K562 (cell line): ENCODE results near the gene TPCN1. TPM values are rescaled to one million over a fixed set of nuclear protein-coding genes. Genes with fewer than 3 reads are reported as not detected.

Experiments used
- ASH1L ChIP-seq: fragments of 450-650 bp; IDR thresholded peaks from 2 replicates; pipeline ENCODE4 v1.6.1; 2018; ENCODE audit warnings: borderline replicate concordance, mild to moderate bottlenecking, low read depth; ENCODE audit not compliant: partially characterized antibody
- CBFA2T2 ChIP-seq: fragments of 450-650 bp; conservative IDR thresholded peaks from 2 replicates; pipeline ENCODE4 v1.6.1; 2017; ENCODE audit warnings: mild to moderate bottlenecking
- CBFB ChIP-seq: sonication (generic); formaldehyde crosslinking; IDR thresholded peaks from 2 replicates; pipeline ENCODE4 v1.4.0; 2020; ENCODE audit warnings: mild to moderate bottlenecking, missing genetic modification reagents
- CREBBP ChIP-seq: IDR thresholded peaks from one replicate; pipeline ENCODE4 v1.6.1; 2012; ENCODE audit warnings: low read depth, mild to moderate bottlenecking, control low read depth, inconsistent platforms, low read length
- CTBP1 ChIP-seq: fragments of 450-650 bp; IDR thresholded peaks from 2 replicates; pipeline ENCODE4 v1.6.1; 2016; ENCODE audit warnings: borderline replicate concordance
- MTA1 ChIP-seq: fragments of 450-650 bp; IDR thresholded peaks from 2 replicates; pipeline ENCODE4 v1.6.1; 2017; ENCODE audit warnings: borderline replicate concordance
- NR2C1 ChIP-seq, 2 experiments: fragments of 450-650 bp; IDR thresholded peaks; 2 replicates each; pipeline ENCODE4 v1.6.1; 2017; ENCODE audit warnings: mild to moderate bottlenecking in 2 of 2, antibody characterized with exemption in 1 of 2, inconsistent platforms in 1 of 2, missing compliant biosample characterization in 1 of 2, missing genetic modification characterization in 1 of 2
- RFX7 ChIP-seq: fragments of 250-450 bp; sonication (Bioruptor Pico); IDR thresholded peaks from 2 replicates; pipeline ENCODE4 v1.5.1; 2021; ENCODE audit warnings: mild to moderate bottlenecking
- SOX6 ChIP-seq: fragments of 450-650 bp; IDR thresholded peaks from 2 replicates; pipeline ENCODE4 v1.6.1; 2014; ENCODE audit warnings: mild to moderate bottlenecking
- TOE1 ChIP-seq, 2 experiments: fragments of 450-650 bp in 1 of 2; sonication (generic) in 1 of 2; formaldehyde crosslinking in 1 of 2; IDR thresholded peaks; 2 replicates each; pipeline versions ENCODE4 v1.7.1 to v1.8.0; 2016 to 2022; ENCODE audit warnings: borderline replicate concordance in 2 of 2, mild to moderate bottlenecking in 2 of 2, antibody characterized with exemption in 1 of 2, inconsistent platforms in 1 of 2, low read depth in 1 of 2, missing genetic modification reagents in 1 of 2, moderate library complexity in 1 of 2
- polyA plus RNA-seq, 8 experiments: library from polyadenylated mRNA; depleted of rRNA in 4 of 8; stranded (reverse) in 5 of 8; unstranded in 3 of 8; fragments of >200 nt; fragmentation: Nextera tagmentation in 2 of 8; fragmentation: Illumina TruSeq in 1 of 8; extraction: Ambion mirVana in 2 of 8; extraction: Trizol in 1 of 8; gene quantifications; 2 replicates each; pipeline versions ENCODE4 v1.2.1 to v1.2.3, GENCODE V29; 2011 to 2014; ENCODE audit warnings: inconsistent platforms in 1 of 8, missing spikeins in 1 of 8
- total RNA-seq, 7 experiments: library from RNA; depleted of rRNA in 6 of 7; stranded (reverse); fragments of >200 nt in 6 of 7; fragmentation: Illumina TruSeq in 2 of 7; extraction: Trizol in 2 of 7; gene quantifications; 2 replicates each; pipeline versions ENCODE4 v1.2.1 to v1.2.3, GENCODE V29; 2011 to 2021; ENCODE audit warnings: low replicate concordance in 1 of 7
- TF ChIP-seq, protein P1 (sequence below), 2 experiments: IDR thresholded peaks; 2 replicates each; pipeline ENCODE4 v1.6.1; 2011; ENCODE audit warnings: borderline replicate concordance in 1 of 2, control low read depth in 1 of 2, low read depth in 1 of 2, low read length in 1 of 2, mild to moderate bottlenecking in 1 of 2, mixed read lengths in 1 of 2, moderate library complexity in 1 of 2; ENCODE audit not compliant: insufficient read depth in 1 of 2, insufficient read length in 1 of 2, poor library complexity in 1 of 2, severe bottlenecking in 1 of 2; ENCODE audit errors: extremely low read depth in 1 of 2

The TPCN1 gene
- total and polyA plus RNA-seq, 9 of the 15 experiments (the other 6 are each of a cell fraction or from before 2014, with no cell fraction given) = 0.80 to 23.8 (median 7.4) TPM

- TF ChIP-seq TOE1 (IDR thresholded peaks at IDR 0.05; ENCODE audit: borderline replicate concordance) (no peak), TOE1 (CRISPR knock-in tag; IDR thresholded peaks at IDR 0.05; ENCODE audit: borderline replicate concordance, low read depth) (no peak), CTBP1 (0 out of 2 replicates have a peak, but pooled peaks have one; percentile 13), CBFA2T2 (no peak), RFX7 (CRISPR knock-in tag) (no peak), ASH1L (no peak), CBFB (CRISPR knock-in tag) (no peak), MTA1 (no peak), CREBBP (no peak), NR2C1 (IDR thresholded peaks at IDR 0.05) (peak; percentile 51; the same call in 1 of the 2 replicates), NR2C1 (tag; IDR thresholded peaks at IDR 0.05) (peak; percentile 66), SOX6 (no peak)
- TF ChIP-seq, protein P1, sequence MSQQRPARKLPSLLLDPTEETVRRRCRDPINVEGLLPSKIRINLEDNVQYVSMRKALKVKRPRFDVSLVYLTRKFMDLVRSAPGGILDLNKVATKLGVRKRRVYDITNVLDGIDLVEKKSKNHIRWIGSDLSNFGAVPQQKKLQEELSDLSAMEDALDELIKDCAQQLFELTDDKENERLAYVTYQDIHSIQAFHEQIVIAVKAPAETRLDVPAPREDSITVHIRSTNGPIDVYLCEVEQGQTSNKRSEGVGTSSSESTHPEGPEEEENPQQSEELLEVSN (IDR thresholded peaks at IDR 0.05; ENCODE audit: borderline replicate concordance in 1 of 2, extremely low read depth in 1 of 2, insufficient read depth in 1 of 2, insufficient read length in 1 of 2, low read depth in 1 of 2, low read length in 1 of 2, poor library complexity in 1 of 2, severe bottlenecking in 1 of 2) = no peak
- TF ChIP-seq, all 486 proteins: peak for 5
Measured at GRCh38 chr12:113346353-113346752, 125.1 kb downstream of the TPCN1 start (continued).
